ENCODE results near the gene UBAP2.

The UBAP2 gene

GRCh38 chr9:33877727-33878489 is 170.8 kb downstream of the UBAP2 start:
- no peak overlapping the region for H3K4me3 ChIP-seq (ENCODE audit: low read depth, low read length)
- no peak for TF ChIP-seq CTCF (IDR thresholded peaks at IDR 0.05; ENCODE audit: low read depth, low read length)
- in situ Hi-C loops (cut with HindIII; ENCODE audit: low sequenced_read_pairs), result no loop called here
- no peak for DNase-seq (ENCODE audit: low read depth, low spot score)
